Bronchial epithelial cell (primary cell): ENCODE data around the gene ELK4. TPM values are rescaled to one million over a fixed set of nuclear protein-coding genes. Genes with fewer than 3 reads are reported as not detected.

Experiments
- DNase-seq: peaks from one replicate; pipeline ENCODE4 v3.0.0-alpha.2; 2010; ENCODE audit warnings: low read depth
- FAIRE-seq: peaks from 2 replicates; lab custom pipeline; 2011; peaks lifted over from hg19 to GRCh38; lab: Jason Lieb, UNC
- H3K27me3 ChIP-seq: 2 replicates; pipeline ENCODE4 v1.5.1; 2011; ENCODE audit warnings: low read length; ENCODE audit not compliant: control insufficient read depth, insufficient read depth
- H3K36me3 ChIP-seq: 2 replicates; pipeline ENCODE4 v1.5.1; 2011; ENCODE audit warnings: low read length; ENCODE audit not compliant: control insufficient read depth, insufficient read depth
- H3K4me3 ChIP-seq: 2 replicates; pipeline ENCODE4 v1.5.1; 2011; ENCODE audit warnings: mild to moderate bottlenecking, low read depth, low read length, control low read depth
- CTCF ChIP-seq: IDR thresholded peaks from 2 replicates; pipeline ENCODE4 v1.5.1; 2011; ENCODE audit warnings: mild to moderate bottlenecking, moderate library complexity, low read length, control low read depth, inconsistent platforms; ENCODE audit not compliant: insufficient read depth, severe bottlenecking
- total RNA-seq: library from RNA; depleted of rRNA; stranded (reverse); fragments of >200 nt; gene quantifications from 2 replicates; pipeline ENCODE4 v1.2.1, GENCODE V29; 2014

The ELK4 gene
- total RNA-seq, 1 donor from 2014 or later, result 10.8 TPM

- Histone ChIP-seq H3K4me3 (no peak overlapping the region), H3K36me3 (no peaks in the 10 kb centered on the region), H3K27me3 (no peaks in the 10 kb centered on the region)
- FAIRE-seq (no peak), DNase-seq (no peak)
- TF ChIP-seq CTCF, result no peak
Measured at GRCh38 chr1:205670150-205670446, 38.3 kb upstream of the ELK4 start.

DNA sequence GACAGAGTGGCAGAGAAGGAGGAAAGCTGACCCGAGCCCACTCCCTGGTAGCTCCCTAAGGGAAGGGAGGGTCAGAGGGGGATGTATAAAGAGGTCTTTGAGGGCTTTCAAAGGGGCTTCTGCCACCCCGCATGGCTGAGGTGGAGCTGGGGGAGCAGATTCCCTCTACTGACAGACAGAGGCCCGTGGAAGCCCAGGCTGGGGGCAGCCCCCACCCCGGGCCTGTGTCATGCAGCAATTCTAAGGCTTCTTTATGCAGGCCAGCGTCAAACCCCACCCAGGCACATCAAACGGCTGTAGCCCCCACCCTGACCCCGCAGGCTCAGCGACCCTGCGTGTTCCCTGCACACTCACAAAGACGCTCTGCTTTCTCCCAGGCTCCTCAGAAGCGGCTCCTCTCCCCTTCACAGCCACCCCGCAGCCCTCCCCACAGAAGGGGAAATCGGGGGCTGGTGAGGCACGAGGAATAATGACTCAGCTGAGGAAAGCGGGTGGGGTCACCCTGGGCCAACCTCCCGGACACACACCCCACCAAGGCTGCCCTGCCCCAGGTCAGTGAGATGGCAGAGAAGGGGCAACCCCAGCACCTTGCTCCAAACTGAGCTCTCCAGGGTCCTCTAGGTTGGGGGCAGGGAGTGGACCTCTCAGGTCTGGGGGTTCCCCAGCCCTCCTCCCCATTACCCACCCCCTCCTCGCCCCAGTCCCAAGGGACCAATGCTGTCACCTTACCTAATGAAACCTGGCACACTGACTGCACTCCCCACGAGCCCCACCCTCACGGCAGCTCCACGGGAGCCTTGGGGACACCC, 37.7 kb upstream of the ELK4 start:
- H3K27me3 ChIP-seq, result no peaks in the 10 kb centered on the region
- no peak for DNase-seq
- FAIRE-seq, result no peak
- TF ChIP-seq CTCF, result no peak
- no peaks in the 10 kb centered on the region for H3K36me3 ChIP-seq
- H3K4me3 ChIP-seq, result no peak overlapping the region

- no peak for FAIRE-seq
- no peaks in the 10 kb centered on the region for H3K36me3 ChIP-seq
- no peak for TF ChIP-seq CTCF
- H3K27me3 ChIP-seq, result no peaks in the 10 kb centered on the region
- DNase-seq, result no peak
- no peak overlapping the region for H3K4me3 ChIP-seq
Measured at GRCh38 chr1:205668951-205669340, 37.1 kb upstream of the ELK4 start.

- H3K27me3 ChIP-seq, result no peaks in the 10 kb centered on the region
- no peak for FAIRE-seq
- H3K36me3 ChIP-seq, result no peaks in the 10 kb centered on the region
- DNase-seq, result peak; percentile 13
- TF ChIP-seq CTCF, result no peak
- no peak overlapping the region for H3K4me3 ChIP-seq
Measured at GRCh38 chr1:205667909-205668643, 36.3 kb upstream of the ELK4 start.

GRCh38 chr1:205666372-205667166, 34.8 kb upstream of the ELK4 start:
- FAIRE-seq, result no peak
- Histone ChIP-seq H3K4me3 (no peak overlapping the region), H3K36me3 (no peaks in the 10 kb centered on the region), H3K27me3 (no peaks in the 10 kb centered on the region)
- DNase-seq, result no peak
- no peak for TF ChIP-seq CTCF
